Peyer's patch (tissue), 4 donors: ENCODE measurements around the gene MSI2. TPM values are rescaled to one million over a fixed set of nuclear protein-coding genes. Genes with fewer than 3 reads are reported as not detected.

Experiments used
- DNase-seq, 3 donors: peaks; one replicate each; pipeline ENCODE4 v3.0.0-alpha.2; 2017 to 2019
- H3K27ac ChIP-seq, 4 donors: fragments of 200-600 bp; sonication (generic); one replicate each; pipeline ENCODE4 v1.5.1; 2016 to 2019
- H3K27me3 ChIP-seq, 2 donors: fragments of 200-600 bp; sonication (generic); one replicate each; pipeline ENCODE4 v1.5.1; 2019
- H3K36me3 ChIP-seq, 3 donors: fragments of 200-600 bp; sonication (generic); one replicate each; pipeline ENCODE4 v1.5.1; 2016 to 2019
- H3K4me1 ChIP-seq, 4 donors: fragments of 200-600 bp; sonication (generic); one replicate each; pipeline ENCODE4 v1.5.1; 2016 to 2019
- H3K4me3 ChIP-seq, 4 donors: fragments of 200-600 bp; sonication (generic); 1 replicate in 3 of 4; 2 replicates in 1 of 4; pipeline ENCODE4 v1.5.1; 2016 to 2019; ENCODE audit warnings: mild to moderate bottlenecking in 1 of 4
- H3K9me3 ChIP-seq, 4 donors: fragments of 200-600 bp; sonication (generic); one replicate each; pipeline ENCODE4 v1.5.1; 2016 to 2019; ENCODE audit warnings: mild to moderate bottlenecking in 1 of 4
- POLR2A ChIP-seq, 2 donors: fragments of 450-650 bp; IDR thresholded peaks; one replicate each; pipeline ENCODE4 v1.5.1; 2017; ENCODE audit warnings: antibody characterized with exemption in 2 of 2, mild to moderate bottlenecking in 2 of 2, moderate library complexity in 2 of 2
- total RNA-seq, 4 donors: library from RNA; depleted of rRNA; stranded (reverse); fragments of >200 nt; gene quantifications; one replicate each; pipeline ENCODE4 v1.1.0, GENCODE V29; 2016
- TF ChIP-seq, protein P1 (sequence below), 6 experiments: fragments of 450-650 bp in 4 of 6; fragments of 200-600 bp in 2 of 6; sonication (generic) in 1 of 6; IDR thresholded peaks; one replicate each; pipeline ENCODE4 v1.5.1; 2017 to 2019; ENCODE audit warnings: antibody characterized with exemption in 6 of 6, mild to moderate bottlenecking in 3 of 6, moderate library complexity in 1 of 6

Gene MSI2
- total RNA-seq, 4 donors from 2014 or later, result 25.9 to 39.0 (median 29.2) TPM

DNA sequence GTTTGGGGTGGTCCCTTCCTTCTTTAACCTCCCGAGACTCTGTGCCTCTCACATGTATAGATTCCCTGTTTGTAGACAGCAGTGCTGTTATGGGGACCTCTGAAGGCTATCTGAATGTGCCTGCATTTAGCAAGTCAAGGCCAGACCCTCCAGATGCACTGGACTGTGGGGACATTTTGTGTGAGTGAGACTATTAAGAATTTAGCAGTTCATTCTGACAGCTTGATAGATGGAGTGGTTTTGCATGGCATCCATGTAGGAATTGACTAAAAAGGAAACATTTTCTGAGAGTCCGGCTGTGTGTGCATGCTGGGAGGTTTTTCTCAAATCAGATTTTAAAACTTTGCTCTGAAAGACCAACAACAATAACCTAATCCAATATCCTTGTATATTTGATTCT, 226.3 kb downstream of the MSI2 start:
- no peak for DNase-seq
- Histone ChIP-seq H3K36me3 (no peaks in the 10 kb centered on the region), H3K4me1 (peaks cover 0 to 4% (median 0%) of the 10 kb centered on the region in 4 donors), H3K27ac (no peak overlapping the region), H3K4me3 (no peak overlapping the region), H3K9me3 (no peaks in the 10 kb centered on the region), H3K27me3 (no peaks in the 10 kb centered on the region)
- TF ChIP-seq POLR2A (IDR thresholded peaks at IDR 0.05), result no peak
- TF ChIP-seq, protein P1, sequence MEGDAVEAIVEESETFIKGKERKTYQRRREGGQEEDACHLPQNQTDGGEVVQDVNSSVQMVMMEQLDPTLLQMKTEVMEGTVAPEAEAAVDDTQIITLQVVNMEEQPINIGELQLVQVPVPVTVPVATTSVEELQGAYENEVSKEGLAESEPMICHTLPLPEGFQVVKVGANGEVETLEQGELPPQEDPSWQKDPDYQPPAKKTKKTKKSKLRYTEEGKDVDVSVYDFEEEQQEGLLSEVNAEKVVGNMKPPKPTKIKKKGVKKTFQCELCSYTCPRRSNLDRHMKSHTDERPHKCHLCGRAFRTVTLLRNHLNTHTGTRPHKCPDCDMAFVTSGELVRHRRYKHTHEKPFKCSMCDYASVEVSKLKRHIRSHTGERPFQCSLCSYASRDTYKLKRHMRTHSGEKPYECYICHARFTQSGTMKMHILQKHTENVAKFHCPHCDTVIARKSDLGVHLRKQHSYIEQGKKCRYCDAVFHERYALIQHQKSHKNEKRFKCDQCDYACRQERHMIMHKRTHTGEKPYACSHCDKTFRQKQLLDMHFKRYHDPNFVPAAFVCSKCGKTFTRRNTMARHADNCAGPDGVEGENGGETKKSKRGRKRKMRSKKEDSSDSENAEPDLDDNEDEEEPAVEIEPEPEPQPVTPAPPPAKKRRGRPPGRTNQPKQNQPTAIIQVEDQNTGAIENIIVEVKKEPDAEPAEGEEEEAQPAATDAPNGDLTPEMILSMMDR (IDR thresholded peaks at IDR 0.05), result no peak

DNA sequence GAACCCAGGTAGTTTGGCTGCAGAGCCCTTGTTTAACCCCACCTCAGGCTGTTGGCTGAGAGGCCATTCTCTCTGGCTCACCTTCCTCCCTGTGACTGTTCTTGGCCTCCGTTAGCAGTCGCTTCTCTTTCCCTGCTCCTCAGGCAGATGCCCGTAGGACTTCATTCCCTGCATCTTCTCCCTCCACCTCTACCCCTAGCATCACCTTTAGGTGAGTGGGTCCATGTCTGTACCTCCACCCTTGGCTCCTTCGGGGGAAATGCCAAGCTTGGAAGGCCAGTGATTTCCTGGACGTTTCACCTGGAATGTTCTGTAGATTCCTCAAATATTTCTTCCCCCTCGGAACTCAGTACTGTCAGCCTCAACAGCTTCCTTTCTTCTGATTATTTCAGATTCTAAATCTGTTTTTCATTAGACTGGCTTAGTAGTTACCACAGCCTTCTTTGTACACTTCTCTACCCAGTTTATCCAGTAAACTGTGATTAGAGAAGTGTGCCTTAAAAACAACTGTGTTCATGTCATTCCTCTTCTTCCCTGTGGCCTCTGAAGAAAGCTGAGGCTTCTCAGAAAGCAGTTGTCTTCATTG, 227.9 kb downstream of the MSI2 start:
- TF ChIP-seq, protein P1 (IDR thresholded peaks at IDR 0.05), result no peak
- no peak for TF ChIP-seq POLR2A (IDR thresholded peaks at IDR 0.05)

DNA sequence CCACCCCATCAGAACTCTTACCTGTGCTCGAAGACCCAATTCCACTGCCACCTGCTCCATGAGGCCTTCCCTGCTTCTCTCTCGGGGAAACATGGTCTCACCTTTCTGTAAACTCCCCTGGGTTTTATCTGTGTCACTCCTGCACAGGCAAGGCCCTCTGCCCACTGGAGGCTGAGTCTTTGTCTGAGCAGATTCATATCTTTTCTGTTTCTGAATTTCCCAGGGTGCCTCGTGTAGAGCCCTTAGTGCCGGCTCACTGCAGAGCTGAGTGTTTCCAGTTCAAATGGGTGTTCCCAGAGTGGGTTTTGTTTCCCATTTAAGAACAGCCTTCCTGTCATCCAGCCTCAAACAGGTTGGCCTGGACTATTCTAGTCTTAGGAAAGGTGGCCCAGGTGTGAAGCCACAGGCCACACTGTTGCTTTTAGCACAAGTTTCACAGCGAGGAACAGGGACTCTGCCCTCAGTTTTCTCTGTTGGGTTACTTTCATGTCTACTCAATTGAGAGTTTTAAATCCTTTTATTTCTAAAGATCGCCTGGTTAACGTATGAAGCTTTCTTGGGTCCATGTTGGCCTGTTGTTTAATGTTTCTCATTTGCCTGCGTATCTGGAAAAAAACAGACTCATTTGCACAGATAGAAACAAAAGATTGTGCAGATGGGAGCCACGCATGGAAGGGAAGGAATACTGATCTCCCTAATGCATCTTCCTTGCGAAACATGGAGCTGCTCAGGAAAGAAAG, 228.7 kb downstream of the MSI2 start:
- no peaks in the 10 kb centered on the region for H3K9me3 ChIP-seq
- DNase-seq, result no peak
- TF ChIP-seq, protein P1 (IDR thresholded peaks at IDR 0.05), result no peak
- TF ChIP-seq POLR2A (IDR thresholded peaks at IDR 0.05), result no peak
- no peaks in the 10 kb centered on the region for H3K36me3 ChIP-seq
- no peak overlapping the region for H3K4me3 ChIP-seq
- no peak overlapping the region for H3K27ac ChIP-seq
- no peaks in the 10 kb centered on the region for H3K27me3 ChIP-seq
- H3K4me1 ChIP-seq, result peaks cover 0 to 4% (median 0%) of the 10 kb centered on the region in 4 donors

More for the DNA sequence above, 227.9 kb downstream of the MSI2 start:
- peaks cover 0 to 4% (median 0%) of the 10 kb centered on the region in 4 donors for H3K4me1 ChIP-seq
- no peaks in the 10 kb centered on the region for H3K9me3 ChIP-seq
- H3K36me3 ChIP-seq, result no peaks in the 10 kb centered on the region
- H3K4me3 ChIP-seq, result no peak overlapping the region
- no peak for DNase-seq
- no peak overlapping the region for H3K27ac ChIP-seq
- no peaks in the 10 kb centered on the region for H3K27me3 ChIP-seq

DNA sequence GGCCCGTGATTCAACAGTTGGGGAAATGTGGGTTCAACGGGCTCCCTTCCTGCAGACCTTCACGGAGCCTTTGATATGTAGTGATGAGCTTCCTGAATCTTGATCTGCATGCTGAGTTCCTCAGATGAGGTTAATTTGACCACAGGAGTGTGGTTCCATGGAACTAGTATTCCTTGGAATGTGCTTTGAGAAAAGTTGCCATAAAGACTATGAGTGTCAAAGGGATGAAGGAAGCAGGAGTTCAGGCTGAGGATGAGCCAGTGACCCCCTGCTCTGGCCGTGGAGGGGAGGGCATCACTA, 229.2 kb downstream of the MSI2 start:
- no peak for TF ChIP-seq POLR2A (IDR thresholded peaks at IDR 0.05)
- TF ChIP-seq, protein P1 (IDR thresholded peaks at IDR 0.05), result no peak
- Histone ChIP-seq H3K4me3 (no peak overlapping the region), H3K27ac (no peak overlapping the region), H3K36me3 (no peaks in the 10 kb centered on the region), H3K27me3 (no peaks in the 10 kb centered on the region), H3K4me1 (peaks cover 0 to 4% (median 0%) of the 10 kb centered on the region in 4 donors), H3K9me3 (no peaks in the 10 kb centered on the region)
- no peak for DNase-seq

DNA sequence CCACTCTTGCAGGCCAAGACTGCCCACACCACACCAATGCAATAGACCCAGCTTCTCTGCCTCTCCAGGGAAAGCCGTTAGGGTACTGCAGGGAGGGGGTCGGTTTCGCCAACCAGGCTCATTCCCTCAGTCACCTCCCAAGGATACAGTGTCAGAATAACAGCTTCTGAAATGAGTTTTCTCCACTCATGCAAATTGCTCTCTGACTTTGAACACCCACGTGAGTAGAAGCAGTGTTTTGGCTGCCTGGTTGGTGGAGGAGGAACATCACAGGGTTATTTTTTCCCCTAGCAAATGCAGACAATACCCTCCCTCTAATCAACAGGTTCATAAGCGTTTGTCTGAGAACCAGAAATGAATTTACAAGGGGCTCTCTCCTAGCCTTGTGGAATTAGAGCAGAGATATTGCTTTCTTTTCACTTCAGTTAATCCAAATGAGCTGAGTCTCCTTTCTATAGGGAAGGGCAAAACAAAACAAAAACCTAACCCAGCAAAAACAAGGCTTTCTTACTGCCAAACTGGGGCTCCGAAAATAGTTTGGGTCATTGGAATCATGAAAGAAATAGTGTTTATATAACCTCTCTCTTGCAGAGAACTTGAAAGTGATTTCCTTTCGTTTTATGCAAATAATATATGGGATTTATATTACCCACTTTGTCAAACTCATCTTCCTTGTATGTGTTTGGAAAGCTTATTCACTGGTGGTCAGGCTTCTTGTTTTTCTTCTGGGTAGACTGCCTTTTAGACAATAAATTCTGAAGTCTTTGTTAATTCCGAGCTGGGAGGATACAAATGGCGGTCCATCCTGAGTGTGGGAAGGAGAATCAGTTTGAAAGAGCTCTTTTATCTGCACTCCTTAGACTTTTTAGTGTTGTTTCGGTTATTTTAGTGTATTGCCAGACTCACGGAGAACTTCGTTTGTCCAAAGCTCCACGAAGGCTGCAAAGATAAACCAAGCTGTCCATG, 229.9 kb downstream of the MSI2 start:
- Histone ChIP-seq H3K27ac (no peak overlapping the region), H3K4me1 (peaks cover 0 to 4% (median 0%) of the 10 kb centered on the region in 4 donors), H3K4me3 (no peak overlapping the region), H3K27me3 (no peaks in the 10 kb centered on the region), H3K9me3 (no peaks in the 10 kb centered on the region), H3K36me3 (no peaks in the 10 kb centered on the region)
- TF ChIP-seq POLR2A (IDR thresholded peaks at IDR 0.05), result no peak
- TF ChIP-seq, protein P1 (IDR thresholded peaks at IDR 0.05), result no peak
- DNase-seq, result no peak
